Islet of Langerhans (tissue), 1 donor: ENCODE data around the gene CACNG8.

Source experiments
- FAIRE-seq: peaks from one replicate; lab custom pipeline; 2011; peaks lifted over from hg19 to GRCh38; lab: Jason Lieb, UNC

Gene CACNG8

DNA sequence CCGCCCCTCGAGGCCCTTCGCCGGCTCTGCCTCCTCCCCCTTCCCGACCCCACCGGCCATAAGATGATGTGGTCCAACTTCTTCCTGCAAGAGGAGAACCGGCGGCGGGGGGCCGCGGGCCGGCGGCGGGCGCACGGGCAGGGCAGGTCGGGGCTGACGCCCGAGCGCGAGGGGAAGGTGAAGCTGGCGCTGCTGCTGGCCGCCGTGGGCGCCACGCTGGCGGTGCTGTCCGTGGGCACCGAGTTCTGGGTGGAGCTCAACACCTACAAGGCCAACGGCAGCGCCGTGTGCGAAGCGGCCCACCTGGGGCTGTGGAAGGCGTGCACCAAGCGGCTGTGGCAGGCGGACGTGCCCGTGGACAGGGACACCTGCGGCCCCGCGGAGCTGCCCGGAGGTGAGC is 30.1 kb downstream of the CACNG8 start:
- no peak for FAIRE-seq

DNA sequence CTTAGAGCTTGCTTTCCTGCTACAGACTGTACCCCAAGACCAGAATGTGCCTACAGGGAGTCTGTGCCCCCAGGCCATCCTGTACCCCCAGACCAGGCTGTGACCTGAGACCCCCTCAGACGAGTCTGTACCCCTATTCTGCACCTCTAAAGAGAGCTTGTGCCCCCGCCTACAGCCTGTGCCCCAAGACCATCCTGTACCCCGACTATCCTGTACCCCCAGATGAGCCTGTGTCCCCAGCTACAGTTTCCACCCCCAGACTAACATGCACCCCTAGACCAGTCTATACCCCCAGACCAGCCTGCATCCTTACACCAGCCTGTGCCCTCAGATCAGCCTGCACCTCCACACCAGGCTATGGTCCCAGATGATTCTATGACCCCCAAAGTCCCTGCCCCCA is 30.7 kb downstream of the CACNG8 start:
- FAIRE-seq = no peak

DNA sequence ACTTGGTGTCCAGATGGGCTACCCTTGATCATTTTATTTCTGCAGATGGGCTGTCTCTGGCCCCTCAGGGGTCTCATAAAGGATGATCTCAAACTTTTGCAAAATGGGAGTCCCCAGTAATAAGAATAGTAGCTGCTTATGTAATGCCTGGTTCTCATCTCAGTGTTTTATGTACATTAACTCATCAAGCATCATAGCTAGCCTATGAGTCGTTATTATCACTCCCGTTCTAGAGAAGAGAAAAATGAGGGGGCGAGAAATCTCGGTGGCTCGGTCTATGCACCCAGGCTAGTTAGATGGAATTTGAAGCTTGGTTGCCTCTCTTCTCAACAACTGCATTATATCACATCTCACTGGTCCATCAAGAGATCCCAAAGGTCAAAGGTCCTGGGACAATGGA is 32.1 kb downstream of the CACNG8 start:
- no peak for FAIRE-seq

DNA sequence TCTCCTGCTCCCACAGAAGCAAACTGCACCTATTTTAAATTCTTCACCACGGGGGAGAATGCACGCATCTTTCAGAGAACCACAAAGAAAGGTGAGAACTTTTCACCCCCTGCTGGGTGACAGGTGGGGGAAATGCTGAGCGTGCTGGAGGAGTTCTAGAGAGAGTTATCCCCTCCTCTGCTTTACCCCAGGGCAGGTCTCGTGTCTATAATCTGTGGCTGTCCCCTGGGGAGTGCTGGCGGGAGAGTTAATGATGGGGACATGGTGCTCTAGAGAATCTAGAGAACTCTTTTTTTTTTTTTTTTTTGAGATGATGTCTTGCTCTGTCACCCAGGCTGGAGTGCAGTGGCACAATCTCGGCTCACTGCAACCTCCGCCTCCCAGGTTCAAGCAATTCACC is 35.5 kb downstream of the CACNG8 start:
- no peak for FAIRE-seq

DNA sequence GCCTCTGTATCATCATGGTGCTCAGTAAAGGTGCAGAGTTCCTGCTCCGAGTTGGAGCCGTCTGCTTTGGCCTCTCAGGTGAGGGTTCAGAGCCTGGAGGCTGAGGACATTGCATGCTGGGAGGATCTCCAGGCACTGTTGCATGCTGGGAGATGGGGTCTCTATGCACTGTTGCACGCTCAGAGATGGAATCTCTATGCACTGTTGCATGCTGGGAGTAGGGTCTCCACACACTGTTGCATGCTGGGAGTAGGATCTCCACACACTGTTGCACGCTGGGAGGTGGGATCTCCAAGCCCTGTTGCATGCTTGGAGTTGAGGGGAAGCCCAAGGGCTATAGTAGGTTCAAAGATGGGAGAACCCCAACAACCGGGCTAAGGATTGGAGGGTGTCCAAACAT is 37.0 kb downstream of the CACNG8 start:
- no peak for FAIRE-seq

DNA sequence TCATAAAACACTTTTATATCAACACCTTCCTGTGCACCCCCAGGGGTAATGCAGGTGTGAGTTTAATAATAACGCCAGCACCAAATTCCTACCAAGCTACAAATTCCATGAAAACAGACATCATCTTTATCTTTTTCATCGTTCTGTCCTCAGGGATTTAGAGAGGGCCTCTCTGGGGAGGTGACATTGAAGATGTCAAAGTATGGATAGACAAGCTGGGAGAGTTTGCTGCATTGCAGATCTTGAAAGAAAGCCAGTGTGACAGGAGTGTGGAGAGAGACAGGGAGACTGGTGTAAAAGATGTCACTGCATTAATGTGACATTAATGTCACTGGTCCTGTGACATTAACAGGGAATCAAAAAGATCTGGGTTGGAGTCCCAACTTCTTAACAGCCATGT is 38.8 kb downstream of the CACNG8 start:
- no peak for FAIRE-seq

DNA sequence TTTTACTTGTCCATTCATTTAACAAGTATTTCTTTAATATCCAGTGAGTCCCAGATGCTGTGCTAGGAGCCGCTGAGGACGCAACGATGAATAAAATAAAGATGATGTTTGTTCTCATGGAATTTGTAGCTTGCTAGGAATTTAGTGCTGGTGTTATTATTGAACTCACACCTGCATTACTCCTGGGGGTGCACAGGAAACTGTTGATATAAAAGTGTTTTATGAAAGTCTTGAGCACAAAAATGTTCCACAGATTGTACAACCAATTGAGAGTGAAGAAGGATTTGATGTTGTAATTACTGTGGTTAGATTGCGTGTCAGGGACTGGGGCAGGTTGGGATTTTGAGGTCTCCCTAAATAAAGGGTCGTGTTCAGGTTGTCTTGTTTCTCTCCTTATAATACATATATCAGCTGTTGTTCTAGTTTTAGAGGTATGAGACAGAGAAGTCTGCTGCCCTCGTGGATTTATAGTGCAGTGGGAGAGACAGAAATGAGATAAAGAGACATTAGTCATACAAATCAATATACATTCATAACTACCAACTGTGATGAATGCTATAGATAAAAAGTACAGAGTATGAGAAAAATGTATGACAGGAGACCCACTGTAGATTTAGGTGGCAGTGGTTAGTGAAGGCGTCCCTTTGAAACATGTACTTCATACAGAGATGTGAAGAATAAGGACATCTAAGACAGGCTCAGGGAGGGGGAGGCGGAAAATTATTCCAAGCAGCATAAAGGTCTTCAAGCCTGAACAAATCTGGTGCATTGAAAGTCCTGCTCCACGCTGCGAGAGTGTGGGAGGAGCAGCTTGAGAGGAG is 40.0 kb downstream of the CACNG8 start:
- FAIRE-seq = no peak

DNA sequence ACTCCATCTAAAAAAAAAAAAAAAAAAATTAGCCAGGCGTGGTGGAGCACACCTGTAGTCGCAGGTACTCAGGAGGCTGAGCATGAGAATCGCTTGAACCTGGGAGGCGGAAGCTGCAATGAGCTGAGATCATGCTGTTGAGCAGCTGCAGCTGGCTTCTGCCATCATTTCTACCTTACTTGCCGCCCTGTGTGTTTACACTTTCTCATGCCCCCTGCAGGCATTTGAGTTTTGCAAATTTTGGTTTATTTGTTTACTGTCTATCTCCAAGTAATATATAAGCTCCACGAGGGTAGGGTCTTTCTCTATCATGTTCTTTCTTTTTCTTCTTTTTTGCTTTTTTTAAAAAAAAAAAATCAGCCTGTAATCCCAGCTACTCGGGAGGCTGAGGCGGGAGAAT is 46.7 kb downstream of the CACNG8 start:
- no peak for FAIRE-seq

DNA sequence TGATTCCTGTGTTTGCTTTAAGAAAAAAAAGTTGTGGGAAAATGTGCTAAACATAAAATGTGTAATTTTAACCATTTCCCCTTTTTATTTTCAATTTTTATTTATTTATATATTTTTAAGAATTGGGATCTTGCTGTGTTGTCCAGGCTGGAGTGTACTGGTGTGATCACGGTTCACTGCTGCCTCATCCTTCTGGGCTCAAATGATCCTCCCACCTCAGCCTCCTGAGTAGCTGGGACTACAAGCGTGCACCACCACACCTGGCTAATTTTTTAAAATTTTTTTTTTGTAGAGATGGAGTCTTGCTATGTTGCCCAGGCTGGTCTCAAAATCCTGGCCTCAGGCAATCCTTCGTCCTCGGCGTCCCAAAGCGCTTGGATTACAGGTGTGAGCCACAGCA is 47.7 kb downstream of the CACNG8 start:
- no peak for FAIRE-seq

DNA sequence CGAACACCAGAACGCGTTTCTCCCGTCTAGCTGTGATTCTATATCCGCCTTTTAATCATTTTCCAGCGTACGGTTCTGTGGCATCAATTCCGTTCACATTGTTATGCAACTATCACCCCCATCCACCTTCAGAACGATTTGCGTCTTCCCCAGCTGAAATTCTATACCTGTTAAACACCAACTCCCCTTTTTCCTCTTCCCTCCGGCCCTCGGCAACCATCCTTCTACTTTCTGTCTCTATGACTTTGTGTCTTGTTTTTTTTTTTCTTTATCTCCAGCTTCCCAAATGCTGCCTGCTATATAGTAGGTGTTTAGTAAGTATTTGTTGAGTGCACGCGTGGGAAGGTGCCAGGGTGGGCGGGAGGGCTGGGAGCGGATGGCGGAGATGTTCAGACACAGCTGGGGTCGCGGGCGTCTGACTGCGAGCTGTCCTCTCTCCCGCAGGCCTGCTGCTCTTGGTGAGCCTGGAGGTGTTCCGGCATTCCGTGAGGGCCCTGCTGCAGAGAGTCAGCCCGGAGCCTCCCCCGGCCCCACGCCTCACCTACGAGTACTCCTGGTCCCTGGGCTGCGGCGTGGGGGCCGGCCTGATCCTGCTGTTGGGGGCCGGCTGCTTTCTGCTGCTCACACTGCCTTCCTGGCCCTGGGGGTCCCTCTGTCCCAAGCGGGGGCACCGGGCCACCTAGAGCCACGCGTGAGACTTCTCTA is 48.9 kb downstream of the CACNG8 start:
- no peak for FAIRE-seq

DNA sequence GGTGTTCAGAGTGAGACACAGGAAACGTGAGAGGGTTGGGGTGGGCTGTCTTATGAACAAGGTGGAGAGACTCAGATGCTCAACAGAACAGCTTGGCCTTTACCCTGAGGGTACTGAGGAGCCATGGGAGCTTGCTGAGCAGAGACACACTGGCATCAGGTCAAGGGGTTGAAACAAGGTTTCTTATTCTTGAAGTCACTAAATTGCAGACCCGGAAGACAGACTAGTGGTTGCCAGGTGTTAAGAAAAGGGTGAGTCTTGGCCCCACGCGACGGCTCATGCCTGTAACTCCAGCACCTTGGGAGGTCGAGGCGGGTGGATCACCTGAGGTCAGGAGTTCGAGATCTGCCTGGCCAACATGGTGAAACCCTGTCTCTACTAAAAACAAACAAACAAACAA is 51.1 kb downstream of the CACNG8 start:
- FAIRE-seq = no peak

DNA sequence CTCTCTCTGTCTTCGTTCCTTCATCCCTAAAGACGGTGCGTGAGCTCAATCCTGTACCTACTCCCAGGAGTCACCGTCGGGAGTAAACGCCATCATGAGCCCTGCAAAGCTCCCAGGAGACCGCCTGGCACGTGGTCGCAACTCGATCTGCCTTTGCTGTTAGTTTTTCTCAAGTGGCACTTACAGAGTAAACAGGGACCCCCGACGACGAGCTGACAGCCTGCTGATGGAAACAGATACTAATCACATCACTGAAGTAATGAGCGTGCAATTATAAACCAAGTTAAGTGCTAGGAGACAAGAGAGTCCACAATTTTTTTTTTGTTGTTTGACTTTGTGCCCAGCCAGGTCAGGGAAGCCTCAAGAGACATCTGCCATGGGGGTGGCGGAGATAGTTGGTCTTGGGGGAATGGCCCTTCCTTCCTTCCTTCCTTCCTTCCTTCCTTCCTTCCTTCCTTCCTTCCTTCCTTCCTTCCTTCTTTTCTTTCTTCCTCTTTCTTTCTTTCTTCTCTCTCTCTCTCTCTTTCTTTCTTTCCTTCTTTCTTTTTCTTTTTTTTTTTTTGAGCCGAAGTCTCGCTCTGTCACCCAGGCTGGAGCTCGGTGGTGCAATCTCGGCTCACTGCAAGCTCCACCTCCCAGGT is 52.3 kb downstream of the CACNG8 start:
- no peak for FAIRE-seq

DNA sequence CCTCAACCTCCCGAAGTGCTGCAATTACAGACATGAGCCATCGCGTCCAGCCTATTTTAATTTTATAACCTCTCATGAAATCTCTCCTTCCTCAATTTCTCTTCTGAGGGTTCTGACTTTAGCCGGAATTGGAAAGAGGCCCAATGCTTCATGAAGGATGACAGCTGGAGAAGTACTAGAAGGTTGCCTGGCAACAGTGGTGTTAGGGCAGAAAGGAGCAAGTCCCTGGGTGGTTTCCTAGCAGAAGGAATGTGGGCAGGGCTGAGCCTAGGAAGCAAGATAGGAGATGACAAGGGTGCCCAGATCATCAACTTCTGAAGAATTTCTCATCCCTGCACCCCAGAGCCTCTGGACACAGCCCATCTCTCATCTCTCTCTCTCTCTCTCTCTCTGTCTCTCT is 54.5 kb downstream of the CACNG8 start:
- no peak for FAIRE-seq

DNA sequence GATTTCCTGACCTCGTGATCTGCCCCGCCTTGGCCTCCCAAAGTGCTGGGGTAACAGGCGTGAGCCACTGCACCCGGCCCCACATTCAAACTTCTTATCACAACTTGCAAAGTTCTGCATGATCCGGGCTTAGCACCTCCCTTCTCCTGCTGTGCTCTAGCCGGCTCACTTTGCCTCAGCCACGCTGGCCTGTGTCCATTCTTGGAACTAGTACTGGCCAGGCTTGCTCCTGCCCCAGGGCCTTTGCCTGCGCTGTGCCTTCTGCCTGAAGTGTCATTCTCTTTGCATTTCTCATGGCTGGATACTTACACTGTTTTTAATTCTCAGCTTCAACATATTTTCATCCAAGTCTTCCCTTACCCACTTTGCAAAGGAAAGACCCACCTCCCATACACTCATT is 58.6 kb downstream of the CACNG8 start:
- FAIRE-seq = no peak

DNA sequence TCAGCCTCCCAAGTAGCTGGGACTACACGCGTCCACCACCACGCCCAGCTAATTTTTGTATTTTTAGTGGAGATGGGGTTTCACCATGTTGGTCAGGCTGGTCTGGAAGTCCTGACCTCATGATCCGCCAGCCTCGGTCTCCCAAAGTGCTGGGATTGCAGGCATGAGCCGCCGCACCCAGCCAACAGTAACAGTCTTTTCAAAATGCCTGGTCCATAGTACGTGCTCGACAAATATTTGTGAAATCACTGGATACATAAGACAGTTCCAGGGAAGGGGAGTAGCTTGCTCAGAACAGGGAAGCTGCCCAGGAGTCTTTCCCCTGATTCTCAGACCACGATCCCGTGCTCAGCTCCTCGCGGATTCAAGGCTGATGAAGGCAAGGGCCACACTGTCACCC is 59.2 kb downstream of the CACNG8 start:
- FAIRE-seq = no peak

DNA sequence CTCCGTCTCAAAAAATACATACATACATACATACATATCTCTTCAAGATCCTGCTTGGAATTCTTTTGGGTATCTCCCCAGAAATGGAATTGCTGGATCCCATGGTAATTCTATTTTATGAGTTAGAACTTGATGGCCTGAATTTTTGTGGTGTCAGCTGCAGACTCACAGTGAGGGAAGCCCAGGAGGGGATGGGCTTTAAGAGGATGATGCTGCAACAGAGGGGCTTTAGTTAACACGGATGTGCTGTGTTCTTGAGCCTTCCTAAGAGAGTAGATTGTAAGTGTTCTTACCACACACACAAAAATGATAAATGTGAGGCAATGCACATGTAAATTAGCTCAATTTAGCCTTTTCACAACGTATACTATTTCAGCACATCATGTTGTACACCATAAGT is 60.5 kb downstream of the CACNG8 start:
- FAIRE-seq = no peak

DNA sequence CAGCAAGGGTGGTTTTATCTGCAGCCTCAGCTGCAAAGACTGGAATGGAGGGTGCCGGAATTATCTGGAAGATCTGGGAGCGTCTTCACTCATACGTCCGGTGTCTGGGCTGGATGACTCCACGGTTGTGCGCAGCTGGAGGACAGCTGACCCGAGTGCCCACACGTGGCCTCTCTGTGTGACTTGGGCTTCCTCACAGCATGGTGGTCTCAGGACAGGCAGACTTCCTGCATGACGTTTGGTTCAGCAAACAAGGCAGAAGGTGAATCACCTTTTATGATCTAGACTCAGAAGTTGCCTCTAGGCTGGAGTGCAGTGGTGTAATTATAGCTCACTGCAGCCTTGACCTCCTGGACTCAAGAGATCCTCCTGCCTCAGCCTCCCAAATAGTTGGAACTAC is 61.9 kb downstream of the CACNG8 start:
- no peak for FAIRE-seq

DNA sequence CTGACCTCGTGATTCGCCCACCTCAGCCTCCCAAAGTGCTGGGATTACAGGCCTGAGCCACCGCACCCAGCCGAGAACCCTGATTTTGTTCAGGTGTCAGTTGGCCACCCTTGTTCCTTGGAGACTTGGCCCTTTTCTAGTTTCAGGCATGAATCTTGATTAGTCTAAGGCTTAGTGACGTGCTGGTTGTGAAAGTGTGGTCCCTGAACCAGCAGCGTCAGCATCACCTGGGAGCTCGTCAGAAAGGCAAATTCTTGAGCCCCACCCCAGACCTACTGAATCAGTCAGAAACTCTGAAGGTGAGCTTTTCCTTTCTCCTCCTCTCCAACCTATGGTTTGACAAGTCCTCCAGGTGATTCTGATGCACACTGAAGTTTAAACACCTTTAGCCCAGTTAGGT is 63.9 kb downstream of the CACNG8 start:
- no peak for FAIRE-seq

DNA sequence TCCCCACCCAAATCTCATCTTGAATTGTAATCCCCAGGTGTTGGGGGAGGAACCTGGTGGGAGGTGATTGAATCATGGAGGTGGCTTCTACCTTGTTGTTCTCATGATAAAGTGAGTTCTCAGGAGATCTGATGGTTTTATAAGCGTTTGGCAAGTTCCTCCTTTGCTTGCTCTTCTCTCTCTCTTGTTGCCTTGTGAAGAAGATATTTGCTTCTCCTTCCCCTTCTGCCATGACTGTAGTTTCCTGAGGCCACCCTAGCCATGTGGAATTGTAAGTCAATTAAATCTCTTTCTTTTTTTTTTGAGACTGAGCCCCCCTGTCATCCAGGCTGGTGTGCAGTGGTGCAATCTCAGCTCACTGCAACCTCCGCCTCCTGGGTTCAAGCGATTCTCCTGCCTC is 66.6 kb downstream of the CACNG8 start:
- FAIRE-seq = no peak

DNA sequence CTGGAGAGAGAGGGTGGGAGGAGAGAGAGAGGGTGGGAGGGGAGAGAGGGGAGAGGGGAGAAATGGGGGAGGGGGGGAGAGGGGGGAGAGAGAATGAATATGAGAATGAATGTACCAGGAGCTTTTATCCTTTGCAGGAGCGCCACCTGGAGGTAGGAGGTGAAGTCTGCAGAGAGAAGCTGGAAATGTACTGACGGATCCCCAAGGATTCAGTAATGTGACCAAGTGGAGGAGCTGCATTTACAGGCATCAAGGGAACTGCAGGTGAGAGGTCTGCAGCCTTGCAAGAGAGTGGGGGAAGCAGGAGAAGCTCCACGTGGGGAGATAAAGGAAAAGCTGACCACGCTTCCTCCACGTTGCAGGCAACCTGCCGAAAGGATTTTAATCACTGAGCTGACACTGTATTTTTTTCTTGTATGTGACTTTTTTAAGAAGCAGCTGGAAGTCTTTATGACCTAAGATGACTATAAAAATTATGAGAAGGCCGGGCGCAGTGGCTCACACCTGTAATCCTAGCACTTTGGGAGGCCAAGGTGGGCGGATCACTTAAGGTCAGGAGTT is 67.3 kb downstream of the CACNG8 start:
- no peak for FAIRE-seq

DNA sequence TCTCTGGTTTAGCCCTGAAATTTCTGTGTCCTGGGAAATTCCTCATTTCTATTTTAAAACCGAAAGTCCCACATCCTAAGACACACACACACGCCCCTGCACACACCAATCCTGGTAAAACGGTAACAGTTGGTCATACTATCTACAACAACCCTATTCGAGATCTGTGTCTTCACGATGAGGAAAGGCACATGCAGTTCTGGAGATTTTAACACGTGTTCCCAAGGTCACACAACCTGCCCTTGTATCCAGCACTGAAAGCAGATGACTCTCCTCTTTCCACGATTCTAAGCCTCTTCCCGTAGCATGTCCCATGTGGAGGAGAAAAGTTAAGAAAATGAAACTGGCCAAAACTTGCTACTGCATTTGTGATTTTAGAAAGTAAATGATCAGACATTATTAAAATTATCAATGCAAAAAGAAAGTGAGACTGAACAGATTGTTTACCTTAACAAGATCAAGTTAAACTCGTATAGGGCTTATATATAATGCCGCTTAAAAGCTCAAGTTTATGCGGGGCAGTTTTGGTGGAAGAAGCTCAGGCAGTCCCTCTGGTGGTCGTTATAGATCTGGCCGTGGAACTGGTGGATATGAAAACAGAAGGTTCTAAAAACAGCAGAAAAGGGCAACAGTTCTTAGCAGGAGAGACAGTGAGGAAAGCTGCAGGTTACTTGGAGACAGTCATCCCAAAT is 68.3 kb downstream of the CACNG8 start:
- no peak for FAIRE-seq
